Measurements from ENCODE around the gene TRIO. TPM values are rescaled to one million over a fixed set of nuclear protein-coding genes. Genes with fewer than 3 reads are reported as not detected.

TRIO gene
- polyA plus RNA-seq, 3 donors = 1.7 to 45.8 (median 2.1) TPM

GRCh38 chr5:14215901-14216300 lies 72.8 kb downstream of the TRIO start:
- Mint-ChIP-seq H3K27me3 (ENCODE audit: low read depth in 3 of 3) (peaks cover 0 to 2% (median 0%) of the 10 kb centered on the region in 3 donors), H3K4me1 (peaks cover 36% of the 10 kb centered on the region), H3K4me3 (no peak overlapping the region), H3K9me3 (no peaks in the 10 kb centered on the region), H3K36me3 (no peaks in the 10 kb centered on the region), H3K27ac (no peak overlapping the region)
- H3K4me2 ChIP-seq (replicated peaks; ENCODE audit: extremely low read depth, low read length, poor library complexity, severe bottlenecking) = no peak overlapping the region
- no peak for DNase-seq
- no peak overlapping the region for H2AFZ ChIP-seq (ENCODE audit: insufficient read depth, low read depth, low read length, poor library complexity, severe bottlenecking)
- H3K4me3 ChIP-seq (replicated peaks in 1 of 3; ENCODE audit: low read depth in 2 of 3, low read length in 3 of 3) = no peak overlapping the region
- intact Hi-C loops (cut with micrococcal nuclease) = no loop called here
- 100% methylated on average over 1 of the region's 6 CpGs for WGBS (ENCODE audit: insufficient coverage)
- no peak for TF ChIP-seq CTCF (IDR thresholded peaks at IDR 0.05)
- no peaks in the 10 kb centered on the region for H3K9me3 ChIP-seq (replicated peaks in 1 of 2; ENCODE audit: control insufficient read depth in 1 of 2, insufficient read depth in 1 of 2, low read length in 2 of 2)
- H3K9ac ChIP-seq (ENCODE audit: insufficient read depth, low read length, poor library complexity, severe bottlenecking) = no peak overlapping the region
- H3K79me2 ChIP-seq (ENCODE audit: insufficient read depth, low read length) = peaks cover 87% of the 10 kb centered on the region
- peaks cover 87% of the 10 kb centered on the region for H4K20me1 ChIP-seq (ENCODE audit: insufficient read depth, low read length)
- H3K27me3 ChIP-seq (ENCODE audit: control insufficient read depth in 2 of 2, insufficient read depth in 2 of 2, low read length in 2 of 2) = no peaks in the 10 kb centered on the region
- no peaks in the 10 kb centered on the region for H3K4me1 ChIP-seq (ENCODE audit: control insufficient read depth in 1 of 2, insufficient read depth in 2 of 2, low read length in 2 of 2)
- H3K27ac ChIP-seq (ENCODE audit: low read depth in 1 of 2, low read length in 2 of 2) = no peak overlapping the region
- no peaks in the 10 kb centered on the region for H3K36me3 ChIP-seq (replicated peaks in 1 of 2; ENCODE audit: control insufficient read depth in 1 of 2, insufficient read depth in 2 of 2, low read length in 2 of 2)

- Mint-ChIP-seq H3K4me1 (peaks cover 36% of the 10 kb centered on the region), H3K27ac (no peak overlapping the region), H3K4me3 (no peak overlapping the region), H3K36me3 (no peaks in the 10 kb centered on the region), H3K27me3 (ENCODE audit: low read depth in 3 of 3) (peaks cover 0 to 2% (median 0%) of the 10 kb centered on the region in 3 donors), H3K9me3 (no peaks in the 10 kb centered on the region)
- Histone ChIP-seq H3K79me2 (ENCODE audit: insufficient read depth, low read length) (peaks cover 88% of the 10 kb centered on the region), H3K27me3 (ENCODE audit: control insufficient read depth in 2 of 2, insufficient read depth in 2 of 2, low read length in 2 of 2) (no peaks in the 10 kb centered on the region), H3K4me2 (replicated peaks; ENCODE audit: extremely low read depth, low read length, poor library complexity, severe bottlenecking) (no peak overlapping the region), H3K4me3 (replicated peaks in 1 of 3; ENCODE audit: low read depth in 2 of 3, low read length in 3 of 3) (no peak overlapping the region), H3K36me3 (replicated peaks in 1 of 2; ENCODE audit: control insufficient read depth in 1 of 2, insufficient read depth in 2 of 2, low read length in 2 of 2) (no peaks in the 10 kb centered on the region), H3K27ac (ENCODE audit: low read depth in 1 of 2, low read length in 2 of 2) (no peak overlapping the region), H4K20me1 (ENCODE audit: insufficient read depth, low read length) (peaks cover 87% of the 10 kb centered on the region), H2AFZ (ENCODE audit: insufficient read depth, low read depth, low read length, poor library complexity, severe bottlenecking) (no peak overlapping the region), H3K9me3 (replicated peaks in 1 of 2; ENCODE audit: control insufficient read depth in 1 of 2, insufficient read depth in 1 of 2, low read length in 2 of 2) (no peaks in the 10 kb centered on the region), H3K4me1 (ENCODE audit: control insufficient read depth in 1 of 2, insufficient read depth in 2 of 2, low read length in 2 of 2) (no peaks in the 10 kb centered on the region), H3K9ac (ENCODE audit: insufficient read depth, low read length, poor library complexity, severe bottlenecking) (no peak overlapping the region)
- no peak for DNase-seq
- no peak for TF ChIP-seq CTCF (IDR thresholded peaks at IDR 0.05)
- intact Hi-C loops (cut with micrococcal nuclease) = no loop called here
- WGBS (ENCODE audit: insufficient coverage) = no CpG with 5 or more reads among the region's 2 CpGs
Measured at GRCh38 chr5:14216372-14216771, 73.2 kb downstream of the TRIO start.

All from CD14-positive monocyte (primary cell).